RWPE1 (cell line): ENCODE measurements around the gene TMEM203.

Source experiments
- CTCF ChIA-PET: fragments of 350-600 bp; sonication (Branson Sonifier 250); formaldehyde crosslinking; extraction: SDS; loops from one replicate; lab custom pipeline; 2021; lab: Yijun Ruan, JAX
- POLR2A ChIA-PET: fragments of 400-600 bp; formaldehyde crosslinking; extraction: SDS; loops from one replicate; lab custom pipeline; 2020; ENCODE audit warnings: antibody characterized with exemption; ENCODE audit not compliant: low non-redundant PET; lab: Yijun Ruan, JAX
- DNase-seq: peaks from one replicate; pipeline ENCODE4 v3.0.0; 2012; ENCODE audit warnings: low spot score
- H3K27ac ChIP-seq: fragments of 450-650 bp; 2 replicates; pipeline ENCODE4 v1.5.1; 2017
- TF ChIP-seq, protein P1 (sequence below): fragments of 450-650 bp; conservative IDR thresholded peaks from 2 replicates; pipeline ENCODE4 v1.5.1; 2017; ENCODE audit warnings: low read depth, mild to moderate bottlenecking

TMEM203 gene

DNA sequence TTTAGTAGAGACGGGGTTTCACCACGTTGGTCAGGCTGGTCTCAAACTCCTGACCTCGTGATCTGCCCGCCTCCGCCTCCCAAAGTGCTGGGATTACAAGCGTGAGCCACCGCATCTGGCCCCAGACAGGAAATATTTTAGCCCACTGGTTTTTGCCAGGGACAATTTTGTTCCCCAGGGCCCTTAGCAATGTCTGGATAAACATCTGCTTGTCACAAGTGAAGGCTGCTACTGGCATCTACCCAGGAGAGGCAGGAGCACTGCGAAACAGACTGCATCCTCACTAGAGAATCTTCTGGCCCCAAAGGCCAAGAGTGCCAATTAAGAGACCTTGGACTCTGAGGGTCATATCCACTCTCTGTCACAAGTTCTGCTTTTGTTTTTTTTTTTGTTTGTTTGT, 2.5 kb downstream of the TMEM203 start:
- TF ChIP-seq, protein P1, sequence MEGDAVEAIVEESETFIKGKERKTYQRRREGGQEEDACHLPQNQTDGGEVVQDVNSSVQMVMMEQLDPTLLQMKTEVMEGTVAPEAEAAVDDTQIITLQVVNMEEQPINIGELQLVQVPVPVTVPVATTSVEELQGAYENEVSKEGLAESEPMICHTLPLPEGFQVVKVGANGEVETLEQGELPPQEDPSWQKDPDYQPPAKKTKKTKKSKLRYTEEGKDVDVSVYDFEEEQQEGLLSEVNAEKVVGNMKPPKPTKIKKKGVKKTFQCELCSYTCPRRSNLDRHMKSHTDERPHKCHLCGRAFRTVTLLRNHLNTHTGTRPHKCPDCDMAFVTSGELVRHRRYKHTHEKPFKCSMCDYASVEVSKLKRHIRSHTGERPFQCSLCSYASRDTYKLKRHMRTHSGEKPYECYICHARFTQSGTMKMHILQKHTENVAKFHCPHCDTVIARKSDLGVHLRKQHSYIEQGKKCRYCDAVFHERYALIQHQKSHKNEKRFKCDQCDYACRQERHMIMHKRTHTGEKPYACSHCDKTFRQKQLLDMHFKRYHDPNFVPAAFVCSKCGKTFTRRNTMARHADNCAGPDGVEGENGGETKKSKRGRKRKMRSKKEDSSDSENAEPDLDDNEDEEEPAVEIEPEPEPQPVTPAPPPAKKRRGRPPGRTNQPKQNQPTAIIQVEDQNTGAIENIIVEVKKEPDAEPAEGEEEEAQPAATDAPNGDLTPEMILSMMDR, result no peak
- DNase-seq, result no peak
- ChIA-PET POLR2A (no interaction called here), CTCF (interaction anchor here (1.1 to 2.6 kb wide), 3 partner anchors 24 to 33 kb away, joined by 3 to 10 read pairs (median 10); partner anchors contain the start of gene RNF224)
- peak overlapping the region; percentile 99 for H3K27ac ChIP-seq

DNA sequence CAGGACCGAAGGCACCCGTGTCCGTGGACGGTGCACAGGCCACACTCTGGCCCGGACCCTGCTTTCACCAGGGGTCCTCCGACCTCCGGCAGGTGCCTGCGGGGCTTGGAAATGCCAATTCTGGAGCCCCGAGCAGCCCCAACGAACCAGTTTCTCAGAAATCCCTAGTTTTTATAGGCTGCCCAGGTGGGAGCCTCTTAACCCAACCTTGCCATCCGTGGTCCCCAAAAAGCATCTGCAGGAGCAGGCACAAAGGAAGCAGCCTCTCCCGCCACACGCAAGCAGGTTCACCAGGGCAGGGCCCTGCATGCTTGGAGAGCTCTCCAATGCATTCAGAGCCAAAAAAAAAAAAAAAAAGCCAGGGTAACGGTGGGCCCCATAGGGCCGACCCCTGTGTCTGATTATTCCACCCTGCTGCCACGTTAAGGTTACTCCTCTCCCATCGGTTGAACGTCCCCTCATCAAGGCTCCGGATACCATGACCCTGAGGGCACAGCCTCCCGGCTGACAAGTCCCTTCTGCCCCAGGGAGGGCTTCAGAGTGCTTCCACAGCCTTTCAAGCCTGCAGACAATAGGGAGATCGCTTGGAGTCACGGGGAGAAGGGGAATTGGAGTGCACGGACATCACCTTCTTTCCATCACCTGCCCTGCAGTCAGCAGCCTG, 4.1 kb downstream of the TMEM203 start:
- peak overlapping the region; percentile 99 for H3K27ac ChIP-seq
- TF ChIP-seq, protein P1, result no peak

DNA sequence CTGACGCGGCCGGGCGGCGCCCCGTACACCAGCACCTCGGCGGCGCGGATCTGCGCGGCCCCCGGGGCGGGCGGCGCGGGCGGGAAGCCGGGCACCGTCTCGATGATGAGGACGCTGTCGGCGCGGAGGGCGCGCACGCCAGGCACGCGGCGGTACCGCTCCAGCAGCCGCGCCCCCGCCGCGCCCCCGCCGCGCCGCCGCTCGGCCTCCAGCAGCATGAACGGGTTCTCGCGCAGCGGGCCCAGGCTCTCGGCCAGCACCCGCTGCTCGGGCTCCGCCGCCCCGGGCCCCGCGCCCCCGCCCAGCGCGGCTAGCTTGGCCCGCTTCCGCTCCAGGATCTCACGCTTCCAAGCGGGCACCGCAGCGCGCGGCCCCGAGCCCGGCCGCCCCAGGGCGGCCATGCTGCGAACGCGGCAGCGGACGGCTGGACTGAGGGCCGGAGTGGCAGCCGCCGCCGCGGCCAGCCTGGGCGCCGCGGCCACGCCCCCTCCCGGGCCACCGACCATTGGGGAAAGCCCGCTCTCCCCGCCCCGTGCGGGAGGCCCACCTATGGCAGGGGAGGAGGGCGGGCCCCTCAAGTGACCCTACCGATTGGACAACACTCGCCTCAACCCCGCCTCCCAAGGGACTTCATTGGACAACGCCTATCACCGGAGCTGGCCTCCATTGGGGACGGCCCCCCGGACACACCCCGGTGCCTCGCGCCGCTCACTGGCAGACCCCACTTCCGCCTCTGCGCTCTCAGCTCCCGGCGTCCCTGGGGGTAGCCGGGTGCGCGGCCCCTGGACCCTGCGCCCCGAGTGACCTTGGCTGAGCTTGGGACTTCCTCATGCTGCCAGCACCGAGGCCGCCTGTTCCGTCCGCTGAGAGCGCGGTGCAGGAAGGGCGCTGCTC, 4.9 kb downstream of the TMEM203 start, which contains the start of gene TPRN:
TPRN (minus strand) TSS at position 431 of the 894 bp plus-strand sequence; CDS start at position 401, 30 bp downstream.
- POLR2A ChIA-PET, result interaction anchor here (0.5 to 0.9 kb wide), 6 partner anchors 22 to 85 kb away, joined by 3 read pairs; partner anchors contain the start of genes RNF208 and RNF224
- CTCF ChIA-PET, result interaction anchor here (0.6 to 2.6 kb wide), 4 partner anchors 26 to 306 kb away, joined by 3 to 10 read pairs (median 3); partner anchors contain the start of gene RNF224
- H3K27ac ChIP-seq, result peak within 1 kb of the TSS; percentile 99
- peak; percentile 100 for DNase-seq
- TF ChIP-seq, protein P1, result no peak

More for the DNA sequence above, 4.1 kb downstream of the TMEM203 start:
- no peak for DNase-seq
- ChIA-PET POLR2A (interaction anchor here (0.6 to 0.9 kb wide), 4 partner anchors 21 to 86 kb away, joined by 3 read pairs; partner anchors contain the start of gene RNF208), CTCF (interaction anchor here (0.6 to 2.6 kb wide), 7 partner anchors 26 to 939 kb away, joined by 3 to 10 read pairs (median 3); partner anchors contain the start of gene RNF224)

DNA sequence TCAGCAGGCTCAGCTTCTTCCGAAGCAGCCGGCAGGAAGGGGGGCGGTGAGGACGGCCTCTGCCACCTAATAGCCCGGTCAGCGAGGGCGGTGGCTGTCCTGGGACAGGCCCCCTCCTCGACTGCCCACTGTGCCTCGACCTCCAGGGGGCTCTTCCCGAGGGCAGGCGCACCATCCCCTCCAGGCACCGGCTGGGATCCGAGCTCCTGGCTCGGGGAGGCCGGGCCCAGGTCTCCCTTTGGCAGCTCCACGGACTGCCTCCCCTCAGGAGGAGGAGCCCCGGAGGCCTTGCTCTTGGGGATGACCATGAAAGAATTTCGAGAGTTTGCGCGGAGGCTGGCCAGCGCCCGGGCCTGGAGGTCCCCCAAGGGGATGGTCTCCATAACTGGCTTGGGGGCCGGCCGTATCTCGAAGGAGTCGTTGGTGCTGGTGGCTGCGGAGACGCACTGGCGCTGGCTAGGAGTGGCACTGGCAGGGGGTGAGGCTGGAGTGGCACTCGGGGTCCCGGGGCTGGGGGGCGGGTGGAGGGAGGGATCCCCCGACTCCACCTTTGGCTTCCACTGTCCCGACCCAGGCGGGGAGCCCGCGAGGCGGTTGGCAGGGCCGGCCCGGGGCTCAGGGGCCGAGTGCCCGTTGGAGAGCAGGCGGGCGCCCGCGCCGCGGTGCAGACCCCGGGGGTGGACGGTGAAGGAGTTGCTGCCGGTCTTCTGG, 5.9 kb downstream of the TMEM203 start:
- TF ChIP-seq, protein P1, result no peak
- ChIA-PET POLR2A (interaction anchor here (2.1 kb wide), 1 partner anchor 11 kb away, joined by 17 read pairs; the partner anchor contains the start of genes ANAPC2 and SSNA1), CTCF (interaction anchor here (0.5 to 2.5 kb wide), 7 partner anchors 10 to 127 kb away, joined by 3 to 14 read pairs (median 4); partner anchors contain the start of genes ANAPC2 and SSNA1)
- peak overlapping the region; percentile 99 for H3K27ac ChIP-seq
- DNase-seq, result no peak

DNA sequence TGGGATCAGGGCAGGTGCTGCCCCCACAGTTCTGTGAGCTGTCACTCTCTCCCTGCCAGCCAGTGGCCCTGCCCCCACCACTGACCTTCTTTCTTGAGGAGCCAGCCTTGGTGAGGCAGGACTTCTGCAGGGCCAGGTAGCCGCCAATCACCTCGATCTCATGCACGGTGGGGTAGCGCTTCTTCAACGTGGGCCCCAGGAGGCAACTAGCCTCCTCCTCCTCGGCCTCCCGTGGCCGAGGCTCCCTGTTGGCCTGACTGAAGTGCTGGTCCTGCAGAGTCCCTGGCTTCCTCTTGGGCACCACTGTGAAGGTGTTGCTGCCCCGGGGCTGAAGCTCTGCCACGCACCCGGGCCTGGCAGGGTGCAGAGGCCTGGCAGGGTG, 6.6 kb downstream of the TMEM203 start:
- POLR2A ChIA-PET, result interaction anchor here (2.1 kb wide), 1 partner anchor 10 kb away, joined by 17 read pairs; the partner anchor contains the start of genes ANAPC2 and SSNA1
- no peak for DNase-seq
- CTCF ChIA-PET, result interaction anchor here (0.5 to 2.5 kb wide), 9 partner anchors 10 to 126 kb away, joined by 3 to 14 read pairs (median 4); partner anchors contain the start of genes ANAPC2 and SSNA1
- TF ChIP-seq, protein P1, result no peak
- H3K27ac ChIP-seq, result peak overlapping the region; percentile 99
